GM23338 (cell line): ENCODE data around the gene TMEM244. TPM values are rescaled to one million over a fixed set of nuclear protein-coding genes. Genes with fewer than 3 reads are reported as not detected.

Experiments
- ATAC-seq: fragments of 200-7000 bp; cut with Tn5 transposase; 3 replicates; pipeline ENCODE4 v1.9.1; 2020
- DNase-seq: peaks from one replicate; pipeline ENCODE4 v3.0.0-alpha.2; 2015; ENCODE audit warnings: low spot score
- H2AFZ ChIP-seq: fragments of 200-600 bp; sonication (generic); 2 replicates; pipeline ENCODE4 v1.8.0; 2016; ENCODE audit warnings: antibody characterized with exemption, mild to moderate bottlenecking, moderate library complexity
- H3F3A ChIP-seq: fragments of 200-600 bp; sonication (generic); replicated peaks from 2 replicates; pipeline ENCODE4 v1.8.0; 2017; ENCODE audit warnings: antibody characterized with exemption, mixed run types, low read depth
- H3K27ac ChIP-seq: fragments of 200-600 bp; sonication (generic); 2 replicates; pipeline ENCODE4 v1.6.1; 2016; ENCODE audit warnings: low read depth
- H3K27me3 ChIP-seq: fragments of 200-600 bp; sonication (generic); 2 replicates; pipeline ENCODE4 v1.8.0; 2016; ENCODE audit warnings: mild to moderate bottlenecking, mixed run types, moderate library complexity; ENCODE audit not compliant: insufficient read depth
- H3K36me3 ChIP-seq: fragments of 200-600 bp; sonication (generic); 2 replicates; pipeline ENCODE4 v1.8.0; 2016; ENCODE audit warnings: mild to moderate bottlenecking; ENCODE audit not compliant: insufficient read depth
- H3K4me1 ChIP-seq: fragments of 200-600 bp; sonication (generic); 2 replicates; pipeline ENCODE4 v1.8.0; 2016; ENCODE audit warnings: mild to moderate bottlenecking, moderate library complexity; ENCODE audit not compliant: insufficient read depth
- H3K4me2 ChIP-seq: fragments of 200-600 bp; sonication (generic); 2 replicates; pipeline ENCODE4 v1.7.1; 2017; ENCODE audit warnings: mixed run types
- H3K4me3 ChIP-seq: fragments of 200-600 bp; sonication (generic); 2 replicates; pipeline ENCODE4 v1.6.1; 2016; ENCODE audit warnings: mixed run types
- H3K79me2 ChIP-seq: fragments of 200-600 bp; sonication (generic); replicated peaks from 2 replicates; pipeline ENCODE4 v1.8.0; 2017; ENCODE audit warnings: mild to moderate bottlenecking; ENCODE audit not compliant: insufficient read depth
- H3K9me2 ChIP-seq: fragments of 200-600 bp; sonication (generic); 2 replicates; pipeline ENCODE4 v1.8.0; 2017; ENCODE audit not compliant: insufficient read depth
- H4K20me1 ChIP-seq: fragments of 200-600 bp; sonication (generic); replicated peaks from 2 replicates; pipeline ENCODE4 v1.8.0; 2017; ENCODE audit warnings: mild to moderate bottlenecking; ENCODE audit not compliant: insufficient read depth
- H3K27ac Mint-ChIP-seq: 2 replicates; pipeline ENCODE4 v1.8.0; 2020; ENCODE audit warnings: inconsistent platforms, mild to moderate bottlenecking, moderate library complexity, mixed read lengths
- H3K27me3 Mint-ChIP-seq: 3 replicates; pipeline ENCODE4 v1.8.0; 2022; ENCODE audit warnings: low read depth, mild to moderate bottlenecking, moderate library complexity, mixed read lengths, inconsistent platforms; ENCODE audit not compliant: insufficient read depth, poor library complexity
- H3K36me3 Mint-ChIP-seq: 3 replicates; pipeline ENCODE4 v1.8.0; 2021; ENCODE audit warnings: low read depth, mild to moderate bottlenecking, inconsistent platforms, moderate library complexity, mixed read lengths
- H3K4me1 Mint-ChIP-seq: 3 replicates; pipeline ENCODE4 v1.8.0; 2020; ENCODE audit warnings: mild to moderate bottlenecking, inconsistent platforms, mixed read lengths
- H3K4me3 Mint-ChIP-seq: 3 replicates; pipeline ENCODE4 v1.8.0; 2021; ENCODE audit warnings: moderate library complexity, mild to moderate bottlenecking, inconsistent platforms, mixed read lengths
- H3K9me3 Mint-ChIP-seq: 3 replicates; pipeline ENCODE4 v1.8.0; 2020; ENCODE audit warnings: moderate library complexity, mild to moderate bottlenecking, inconsistent platforms, mixed read lengths
- CREB1 ChIP-seq: fragments of 250-450 bp; sonication (Bioruptor Pico); IDR thresholded peaks from 2 replicates; pipeline ENCODE4 v1.5.0; 2020; ENCODE audit warnings: low read depth, mild to moderate bottlenecking, moderate library complexity
- JUNB ChIP-seq: IDR thresholded peaks from one replicate; pipeline ENCODE4 v1.6.1; 2016; ENCODE audit warnings: antibody characterized with exemption; ENCODE audit not compliant: unreplicated experiment
- NANOG ChIP-seq: IDR thresholded peaks from 2 replicates; pipeline ENCODE4 v1.6.1; 2016; ENCODE audit warnings: antibody characterized with exemption, borderline replicate concordance
- ZNF114 ChIP-seq: fragments of 250-450 bp; sonication (Bioruptor Pico); IDR thresholded peaks from 2 replicates; pipeline ENCODE4 v1.5.0; 2020; ENCODE audit warnings: mild to moderate bottlenecking, moderate library complexity
- ZNF331 ChIP-seq: fragments of 250-450 bp; sonication (Bioruptor Pico); IDR thresholded peaks from 2 replicates; pipeline ENCODE4 v1.5.0; 2020; ENCODE audit warnings: low read depth, mild to moderate bottlenecking, moderate library complexity
- polyA plus RNA-seq: library from polyadenylated mRNA; unstranded; fragments of >200 nt; fragmentation: Nextera tagmentation; extraction: Ambion mirVana; gene quantifications from 2 replicates; pipeline ENCODE4 v1.2.1, GENCODE V29; 2016
- total RNA-seq: library from RNA; depleted of rRNA; stranded (reverse); fragments of >200 nt; shearing (Covaris generic); gene quantifications from 2 replicates; pipeline ENCODE4 v1.2.3, GENCODE V29; 2014
- TF ChIP-seq, protein P1 (sequence below), 2 experiments: fragments of 200-600 bp in 1 of 2; sonication (generic) in 1 of 2; conservative IDR thresholded peaks; 2 replicates each; pipeline versions ENCODE4 v1.5.1 to v1.6.1; 2016 to 2017; ENCODE audit warnings: antibody characterized with exemption in 2 of 2, low read depth in 2 of 2, mild to moderate bottlenecking in 2 of 2, moderate library complexity in 1 of 2
- TF ChIP-seq, protein P2 (sequence below): IDR thresholded peaks from 2 replicates; pipeline ENCODE4 v1.6.1; 2016; ENCODE audit warnings: antibody characterized with exemption
- TF ChIP-seq, protein P3 (sequence below): fragments of 250-450 bp; sonication (Bioruptor Pico); IDR thresholded peaks from 2 replicates; pipeline ENCODE4 v1.5.0; 2020; ENCODE audit warnings: mild to moderate bottlenecking, moderate library complexity

Gene TMEM244
- total and polyA plus RNA-seq, 2 experiments from 2014 or later: not detected

DNA sequence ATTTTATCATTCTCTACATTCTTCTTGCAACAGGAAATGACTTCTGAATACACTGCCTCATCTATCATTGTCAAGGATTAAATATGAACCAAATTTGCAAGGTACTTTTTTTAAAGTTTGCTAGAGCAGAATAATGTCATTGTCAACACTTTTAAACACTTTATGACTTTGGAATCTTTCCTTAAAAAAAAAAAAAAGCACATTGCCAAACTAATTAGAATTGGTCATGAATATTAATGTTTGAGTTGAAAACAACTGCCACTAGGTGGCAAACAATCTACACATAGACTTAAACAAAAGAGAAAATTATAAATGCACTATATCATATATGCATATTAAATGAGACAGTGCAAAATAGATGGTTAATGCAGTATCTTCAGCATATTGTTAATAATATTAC lies 32.5 kb upstream of the TMEM244 start:
- DNase-seq (no peak), ATAC-seq (no peak)
- H3K36me3 ChIP-seq: no peaks in the 10 kb centered on the region
- Mint-ChIP-seq H3K4me1 (no peaks in the 10 kb centered on the region), H3K9me3 (no peaks in the 10 kb centered on the region), H3K36me3 (no peaks in the 10 kb centered on the region), H3K27ac (no peak overlapping the region), H3K27me3 (no peaks in the 10 kb centered on the region), H3K4me3 (no peak overlapping the region)
- H2AFZ ChIP-seq: no peak overlapping the region
- H3K4me1 ChIP-seq: no peaks in the 10 kb centered on the region
- no peak overlapping the region for H3K4me3 ChIP-seq
- no peaks in the 10 kb centered on the region for H3K79me2 ChIP-seq
- no peak overlapping the region for H3K4me2 ChIP-seq
- H3K27me3 ChIP-seq: no peaks in the 10 kb centered on the region
- H3F3A ChIP-seq: no peaks in the 10 kb centered on the region
- no peak for TF ChIP-seq ZNF331 (CRISPR knock-in tag)
- TF ChIP-seq, protein P1, sequence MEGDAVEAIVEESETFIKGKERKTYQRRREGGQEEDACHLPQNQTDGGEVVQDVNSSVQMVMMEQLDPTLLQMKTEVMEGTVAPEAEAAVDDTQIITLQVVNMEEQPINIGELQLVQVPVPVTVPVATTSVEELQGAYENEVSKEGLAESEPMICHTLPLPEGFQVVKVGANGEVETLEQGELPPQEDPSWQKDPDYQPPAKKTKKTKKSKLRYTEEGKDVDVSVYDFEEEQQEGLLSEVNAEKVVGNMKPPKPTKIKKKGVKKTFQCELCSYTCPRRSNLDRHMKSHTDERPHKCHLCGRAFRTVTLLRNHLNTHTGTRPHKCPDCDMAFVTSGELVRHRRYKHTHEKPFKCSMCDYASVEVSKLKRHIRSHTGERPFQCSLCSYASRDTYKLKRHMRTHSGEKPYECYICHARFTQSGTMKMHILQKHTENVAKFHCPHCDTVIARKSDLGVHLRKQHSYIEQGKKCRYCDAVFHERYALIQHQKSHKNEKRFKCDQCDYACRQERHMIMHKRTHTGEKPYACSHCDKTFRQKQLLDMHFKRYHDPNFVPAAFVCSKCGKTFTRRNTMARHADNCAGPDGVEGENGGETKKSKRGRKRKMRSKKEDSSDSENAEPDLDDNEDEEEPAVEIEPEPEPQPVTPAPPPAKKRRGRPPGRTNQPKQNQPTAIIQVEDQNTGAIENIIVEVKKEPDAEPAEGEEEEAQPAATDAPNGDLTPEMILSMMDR (conservative IDR thresholded peaks at IDR 0.05; ENCODE audit: low read depth in 2 of 2): peak in 1 of 2 experiments; percentile 60; a peak in 3 of 4 replicates
- no peak overlapping the region for H3K27ac ChIP-seq
- peaks cover 8% of the 10 kb centered on the region; the same call in 1 of the 2 replicates for H3K9me2 ChIP-seq
- H4K20me1 ChIP-seq: no peaks in the 10 kb centered on the region

DNA sequence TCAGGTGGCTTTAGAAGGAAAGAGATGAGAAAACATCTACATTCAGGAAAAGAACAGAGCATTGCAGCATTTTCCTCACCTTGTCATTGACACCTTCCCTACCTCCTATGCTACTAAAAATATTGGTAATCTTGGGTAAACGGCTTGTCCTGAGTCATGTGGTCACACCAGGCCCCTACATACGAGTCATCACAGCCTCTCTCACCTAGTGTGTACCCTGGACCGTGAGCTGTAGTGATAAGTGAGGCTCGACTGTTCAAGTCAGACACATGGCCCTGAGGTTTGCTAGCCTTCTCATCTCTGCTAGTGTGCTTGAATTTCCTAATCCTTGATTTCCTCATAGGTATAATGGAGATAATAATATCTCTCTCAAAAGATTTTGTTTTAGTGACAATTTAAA lies 29.6 kb upstream of the TMEM244 start:
- Histone ChIP-seq H3K4me1 (no peaks in the 10 kb centered on the region), H4K20me1 (no peaks in the 10 kb centered on the region), H3K4me3 (no peak overlapping the region), H3K27me3 (no peaks in the 10 kb centered on the region), H3K27ac (no peak overlapping the region), H3F3A (no peaks in the 10 kb centered on the region), H3K36me3 (no peaks in the 10 kb centered on the region), H3K9me2 (peaks cover 8% of the 10 kb centered on the region; the same call in 1 of the 2 replicates), H3K4me2 (no peak overlapping the region), H3K79me2 (no peaks in the 10 kb centered on the region), H2AFZ (no peak overlapping the region)
- Mint-ChIP-seq H3K4me1 (no peaks in the 10 kb centered on the region), H3K27ac (no peak overlapping the region; the same call in 1 of the 2 replicates), H3K36me3 (no peaks in the 10 kb centered on the region), H3K27me3 (no peaks in the 10 kb centered on the region), H3K9me3 (no peaks in the 10 kb centered on the region), H3K4me3 (no peak overlapping the region)
- no peak for DNase-seq
- ATAC-seq: no peak
- TF ChIP-seq, protein P1 (conservative IDR thresholded peaks at IDR 0.05; ENCODE audit: low read depth in 2 of 2): no peak
- TF ChIP-seq JUNB (no peak), CREB1 (no peak), ZNF114 (CRISPR knock-in tag) (no peak), NANOG (no peak)
- TF ChIP-seq, protein P2, sequence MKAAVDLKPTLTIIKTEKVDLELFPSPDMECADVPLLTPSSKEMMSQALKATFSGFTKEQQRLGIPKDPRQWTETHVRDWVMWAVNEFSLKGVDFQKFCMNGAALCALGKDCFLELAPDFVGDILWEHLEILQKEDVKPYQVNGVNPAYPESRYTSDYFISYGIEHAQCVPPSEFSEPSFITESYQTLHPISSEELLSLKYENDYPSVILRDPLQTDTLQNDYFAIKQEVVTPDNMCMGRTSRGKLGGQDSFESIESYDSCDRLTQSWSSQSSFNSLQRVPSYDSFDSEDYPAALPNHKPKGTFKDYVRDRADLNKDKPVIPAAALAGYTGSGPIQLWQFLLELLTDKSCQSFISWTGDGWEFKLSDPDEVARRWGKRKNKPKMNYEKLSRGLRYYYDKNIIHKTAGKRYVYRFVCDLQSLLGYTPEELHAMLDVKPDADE: no peak
- TF ChIP-seq, protein P3, sequence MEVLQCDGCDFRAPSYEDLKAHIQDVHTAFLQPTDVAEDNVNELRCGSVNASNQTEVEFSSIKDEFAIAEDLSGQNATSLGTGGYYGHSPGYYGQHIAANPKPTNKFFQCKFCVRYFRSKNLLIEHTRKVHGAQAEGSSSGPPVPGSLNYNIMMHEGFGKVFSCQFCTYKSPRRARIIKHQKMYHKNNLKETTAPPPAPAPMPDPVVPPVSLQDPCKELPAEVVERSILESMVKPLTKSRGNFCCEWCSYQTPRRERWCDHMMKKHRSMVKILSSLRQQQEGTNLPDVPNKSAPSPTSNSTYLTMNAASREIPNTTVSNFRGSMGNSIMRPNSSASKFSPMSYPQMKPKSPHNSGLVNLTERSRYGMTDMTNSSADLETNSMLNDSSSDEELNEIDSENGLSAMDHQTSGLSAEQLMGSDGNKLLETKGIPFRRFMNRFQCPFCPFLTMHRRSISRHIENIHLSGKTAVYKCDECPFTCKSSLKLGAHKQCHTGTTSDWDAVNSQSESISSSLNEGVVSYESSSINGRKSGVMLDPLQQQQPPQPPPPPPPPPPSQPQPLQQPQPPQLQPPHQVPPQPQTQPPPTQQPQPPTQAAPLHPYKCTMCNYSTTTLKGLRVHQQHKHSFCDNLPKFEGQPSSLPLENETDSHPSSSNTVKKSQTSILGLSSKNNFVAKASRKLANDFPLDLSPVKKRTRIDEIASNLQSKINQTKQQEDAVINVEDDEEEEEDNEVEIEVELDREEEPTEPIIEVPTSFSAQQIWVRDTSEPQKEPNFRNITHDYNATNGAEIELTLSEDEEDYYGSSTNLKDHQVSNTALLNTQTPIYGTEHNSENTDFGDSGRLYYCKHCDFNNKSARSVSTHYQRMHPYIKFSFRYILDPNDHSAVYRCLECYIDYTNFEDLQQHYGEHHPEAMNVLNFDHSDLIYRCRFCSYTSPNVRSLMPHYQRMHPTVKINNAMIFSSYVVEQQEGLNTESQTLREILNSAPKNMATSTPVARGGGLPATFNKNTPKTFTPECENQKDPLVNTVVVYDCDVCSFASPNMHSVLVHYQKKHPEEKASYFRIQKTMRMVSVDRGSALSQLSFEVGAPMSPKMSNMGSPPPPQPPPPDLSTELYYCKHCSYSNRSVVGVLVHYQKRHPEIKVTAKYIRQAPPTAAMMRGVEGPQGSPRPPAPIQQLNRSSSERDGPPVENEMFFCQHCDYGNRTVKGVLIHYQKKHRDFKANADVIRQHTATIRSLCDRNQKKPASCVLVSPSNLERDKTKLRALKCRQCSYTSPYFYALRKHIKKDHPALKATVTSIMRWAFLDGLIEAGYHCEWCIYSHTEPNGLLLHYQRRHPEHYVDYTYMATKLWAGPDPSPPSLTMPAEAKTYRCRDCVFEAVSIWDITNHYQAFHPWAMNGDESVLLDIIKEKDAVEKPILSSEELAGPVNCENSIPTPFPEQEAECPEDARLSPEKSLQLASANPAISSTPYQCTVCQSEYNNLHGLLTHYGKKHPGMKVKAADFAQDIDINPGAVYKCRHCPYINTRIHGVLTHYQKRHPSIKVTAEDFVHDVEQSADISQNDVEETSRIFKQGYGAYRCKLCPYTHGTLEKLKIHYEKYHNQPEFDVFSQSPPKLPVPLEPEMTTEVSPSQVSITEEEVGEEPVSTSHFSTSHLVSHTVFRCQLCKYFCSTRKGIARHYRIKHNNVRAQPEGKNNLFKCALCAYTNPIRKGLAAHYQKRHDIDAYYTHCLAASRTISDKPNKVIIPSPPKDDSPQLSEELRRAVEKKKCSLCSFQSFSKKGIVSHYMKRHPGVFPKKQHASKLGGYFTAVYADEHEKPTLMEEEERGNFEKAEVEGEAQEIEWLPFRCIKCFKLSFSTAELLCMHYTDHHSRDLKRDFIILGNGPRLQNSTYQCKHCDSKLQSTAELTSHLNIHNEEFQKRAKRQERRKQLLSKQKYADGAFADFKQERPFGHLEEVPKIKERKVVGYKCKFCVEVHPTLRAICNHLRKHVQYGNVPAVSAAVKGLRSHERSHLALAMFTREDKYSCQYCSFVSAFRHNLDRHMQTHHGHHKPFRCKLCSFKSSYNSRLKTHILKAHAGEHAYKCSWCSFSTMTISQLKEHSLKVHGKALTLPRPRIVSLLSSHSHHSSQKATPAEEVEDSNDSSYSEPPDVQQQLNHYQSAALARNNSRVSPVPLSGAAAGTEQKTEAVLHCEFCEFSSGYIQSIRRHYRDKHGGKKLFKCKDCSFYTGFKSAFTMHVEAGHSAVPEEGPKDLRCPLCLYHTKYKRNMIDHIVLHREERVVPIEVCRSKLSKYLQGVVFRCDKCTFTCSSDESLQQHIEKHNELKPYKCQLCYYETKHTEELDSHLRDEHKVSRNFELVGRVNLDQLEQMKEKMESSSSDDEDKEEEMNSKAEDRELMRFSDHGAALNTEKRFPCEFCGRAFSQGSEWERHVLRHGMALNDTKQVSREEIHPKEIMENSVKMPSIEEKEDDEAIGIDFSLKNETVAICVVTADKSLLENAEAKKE (CRISPR knock-in tag): no peak
